Non-pigmented ciliary epithelial cell (primary cell): ENCODE data around the gene PTX4.
"Not testable (repeated sequence)": the region's sequence is repeated elsewhere in the genome, so short reads cannot be mapped to it uniquely, and the experiment has no call there.

Experiments
- DNase-seq: peaks from one replicate; pipeline ENCODE4 v3.0.0-alpha.2; 2010; ENCODE audit warnings: low read depth

PTX4 gene

DNA sequence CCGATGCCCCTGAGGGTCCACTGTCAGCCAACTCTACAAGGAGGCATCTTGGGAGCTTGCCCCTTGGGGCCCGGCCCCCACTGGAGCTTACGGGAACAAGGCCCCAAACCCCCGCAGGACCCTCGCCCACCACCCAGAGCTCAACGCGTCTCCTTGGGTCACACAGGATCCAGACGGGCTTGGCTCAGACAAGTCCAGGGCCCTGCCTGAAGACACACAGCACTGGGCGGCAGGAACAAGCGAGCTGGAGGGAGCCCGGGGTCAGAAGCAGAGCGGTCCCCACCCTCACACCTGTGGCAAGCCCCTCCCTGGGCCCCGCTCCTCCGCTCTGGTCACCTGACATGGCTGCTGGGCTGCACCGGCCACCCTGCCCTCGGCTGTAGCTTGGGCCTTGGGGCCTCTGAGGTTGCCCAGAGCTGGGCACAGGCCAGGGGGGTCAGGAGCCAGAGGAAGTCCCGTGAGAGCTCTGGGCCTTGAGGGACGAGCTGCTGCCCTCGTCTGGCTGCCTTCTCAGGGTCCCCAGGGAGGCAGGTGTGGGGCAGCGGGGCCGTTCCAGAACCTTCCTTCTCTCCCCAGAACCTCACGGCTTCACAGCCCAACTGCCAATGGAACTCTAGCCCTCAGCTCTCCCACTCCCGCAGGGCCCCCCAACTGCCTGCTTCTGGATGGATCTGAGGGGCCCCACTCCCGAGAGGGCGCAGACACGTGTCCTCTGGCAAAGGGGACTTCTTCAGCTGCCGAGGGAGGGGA lies 44.6 kb downstream of the PTX4 start, which contains the start of gene CCDC154:
Gene CCDC154, minus strand, starts transcription at position 577 of the 750 bp plus-strand sequence. Its CDS starts 234 bp downstream, at position 343.
- no peak for DNase-seq

DNA sequence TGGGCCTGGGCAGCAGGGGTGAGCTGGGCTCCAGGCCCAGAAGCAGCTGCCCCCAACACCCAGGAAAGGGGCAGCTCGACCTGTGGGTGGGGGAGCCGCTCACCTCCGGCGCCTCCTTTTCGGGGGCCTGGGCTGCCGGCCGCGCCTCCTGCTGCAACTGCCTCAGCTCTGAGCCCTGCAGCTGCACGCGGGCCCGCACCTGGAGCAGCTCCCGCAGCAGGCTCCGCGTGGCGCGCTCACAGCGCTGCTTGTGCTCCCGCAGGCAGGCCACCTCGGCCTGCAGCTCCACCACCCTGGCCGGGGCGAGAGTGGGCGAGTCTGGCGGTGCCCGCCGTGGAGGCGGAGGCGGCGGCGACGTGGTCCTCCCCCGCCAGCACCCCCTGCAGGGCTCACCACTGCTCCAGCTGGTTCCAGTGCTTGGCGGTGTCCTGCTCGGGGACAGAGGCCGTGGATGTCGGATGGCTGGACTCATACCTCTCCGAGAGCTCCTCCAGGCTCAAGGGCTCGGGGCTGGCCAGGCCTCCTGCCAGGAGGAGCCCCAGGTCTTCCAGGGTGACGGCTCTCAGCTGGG lies 45.3 kb downstream of the PTX4 start:
- no peak for DNase-seq

DNA sequence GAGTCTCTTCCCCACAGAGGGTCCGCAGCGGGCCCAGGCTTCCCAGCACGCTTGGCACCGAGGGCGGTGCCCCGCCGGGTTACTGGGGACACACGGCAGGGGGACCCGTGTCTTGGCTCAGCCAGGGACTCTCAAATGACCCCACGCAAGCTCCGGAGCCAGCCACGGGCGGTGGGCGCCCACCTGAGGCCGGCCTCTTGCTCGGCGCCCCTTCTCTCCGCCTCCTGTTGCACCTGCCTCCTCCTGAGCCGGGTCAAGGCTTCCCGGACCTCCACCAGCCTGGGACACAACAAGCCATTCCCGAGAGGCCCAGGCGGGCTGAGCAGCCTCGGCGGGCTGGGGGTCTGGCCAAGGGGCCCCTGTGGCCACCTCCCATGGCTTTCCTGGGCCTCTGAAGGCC lies 46.0 kb downstream of the PTX4 start:
- no peak for DNase-seq

GRCh38 chr16:1441391-1441829 lies 47.3 kb downstream of the PTX4 start:
- DNase-seq, result no peak

DNA sequence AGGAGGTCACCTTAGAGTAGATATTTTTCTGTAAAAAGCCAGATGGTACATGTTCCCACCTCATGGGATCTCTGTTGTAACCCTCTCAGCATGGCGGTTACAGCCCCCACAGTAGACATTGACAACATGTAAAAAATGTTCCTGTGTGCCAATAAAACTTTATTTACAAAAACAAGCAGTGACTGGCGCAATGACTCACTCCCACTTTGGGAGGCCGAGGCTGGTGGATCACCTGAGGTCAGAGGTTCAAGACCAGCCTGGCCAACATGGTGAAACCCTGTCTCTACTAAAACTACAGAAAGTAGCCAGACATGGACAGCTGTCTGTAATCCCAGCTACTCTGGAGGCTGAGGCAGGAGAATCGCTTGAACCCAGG lies 49.1 kb downstream of the PTX4 start:
- not testable (repeated sequence) for DNase-seq

DNA sequence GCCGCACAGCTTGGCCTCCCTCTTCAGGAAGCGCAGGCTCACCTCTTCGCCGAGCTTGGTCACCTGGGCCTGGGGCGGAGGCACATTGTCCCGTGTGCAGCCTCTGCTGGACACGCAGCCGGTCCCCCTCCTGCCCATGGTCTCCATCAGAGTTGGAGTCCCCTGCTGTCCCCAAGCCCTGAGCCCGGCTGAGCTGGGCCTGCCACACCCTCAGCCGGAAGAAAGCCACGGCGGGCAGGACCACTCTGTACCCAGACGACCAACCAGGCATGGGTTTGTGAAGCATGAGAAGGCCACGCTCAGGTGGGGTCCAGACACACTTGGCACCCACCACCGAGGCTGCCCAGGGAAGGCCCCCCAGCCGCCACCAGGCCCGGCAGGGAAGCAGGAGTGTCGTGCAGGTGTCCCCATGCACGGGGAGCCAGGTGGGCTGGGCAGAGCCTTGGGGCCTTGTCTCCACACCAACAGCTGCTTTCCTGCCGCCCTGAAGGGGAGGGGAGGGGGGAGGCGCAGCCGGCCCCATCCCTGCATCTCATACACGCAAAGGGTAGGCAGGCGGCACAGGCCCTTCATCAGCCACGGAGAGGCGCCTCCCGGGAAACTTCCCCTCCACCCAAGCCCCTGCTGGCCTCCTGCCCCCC lies 49.6 kb downstream of the PTX4 start:
- DNase-seq, result no peak

DNA sequence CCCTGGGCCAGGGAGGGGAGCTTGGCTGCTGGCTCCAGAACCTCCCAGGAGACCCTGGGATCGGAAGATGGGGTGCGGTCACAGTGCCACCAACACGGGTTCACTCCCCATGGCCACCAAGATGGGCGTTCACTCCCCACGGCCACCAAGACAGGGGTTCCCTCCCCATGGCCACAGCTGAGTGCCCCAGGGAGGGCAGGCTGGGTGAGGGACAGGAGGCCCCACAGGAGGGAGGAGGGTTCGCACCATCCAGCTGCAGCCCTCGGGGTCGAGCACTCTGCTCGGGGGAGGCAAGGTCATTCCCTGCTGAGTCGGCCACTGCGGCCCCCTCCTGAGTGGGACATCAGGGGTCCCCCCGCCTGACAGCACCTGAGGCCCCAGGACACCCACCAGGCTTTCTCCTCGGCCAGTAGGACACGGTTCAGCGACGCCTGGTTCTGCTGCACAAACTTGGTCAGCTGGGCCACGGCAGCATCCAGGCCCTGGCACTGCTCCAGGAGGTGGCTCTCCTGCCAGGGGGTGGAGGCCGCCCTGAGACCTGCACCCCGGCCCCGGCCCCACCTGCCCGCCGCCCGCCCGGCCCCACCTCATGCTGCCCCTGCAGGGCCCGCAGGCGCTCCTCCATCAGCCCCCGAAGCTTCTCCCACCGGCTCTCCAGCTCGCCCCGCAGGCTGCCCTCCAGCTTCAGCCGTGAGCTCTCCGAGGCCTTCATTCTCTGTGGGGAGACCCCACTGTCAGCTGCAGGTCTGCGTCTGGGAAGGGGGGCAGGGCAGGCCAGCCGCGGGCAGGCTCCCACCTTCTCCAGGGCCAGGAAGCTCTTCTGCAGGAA lies 50.3 kb downstream of the PTX4 start:
- no peak for DNase-seq

- DNase-seq, result no peak
Observed at GRCh38 chr16:1437606-1438005, 51.1 kb downstream of the PTX4 start.

GRCh38 chr16:1436731-1437355 lies 51.9 kb downstream of the PTX4 start:
- DNase-seq, result no peak

DNA sequence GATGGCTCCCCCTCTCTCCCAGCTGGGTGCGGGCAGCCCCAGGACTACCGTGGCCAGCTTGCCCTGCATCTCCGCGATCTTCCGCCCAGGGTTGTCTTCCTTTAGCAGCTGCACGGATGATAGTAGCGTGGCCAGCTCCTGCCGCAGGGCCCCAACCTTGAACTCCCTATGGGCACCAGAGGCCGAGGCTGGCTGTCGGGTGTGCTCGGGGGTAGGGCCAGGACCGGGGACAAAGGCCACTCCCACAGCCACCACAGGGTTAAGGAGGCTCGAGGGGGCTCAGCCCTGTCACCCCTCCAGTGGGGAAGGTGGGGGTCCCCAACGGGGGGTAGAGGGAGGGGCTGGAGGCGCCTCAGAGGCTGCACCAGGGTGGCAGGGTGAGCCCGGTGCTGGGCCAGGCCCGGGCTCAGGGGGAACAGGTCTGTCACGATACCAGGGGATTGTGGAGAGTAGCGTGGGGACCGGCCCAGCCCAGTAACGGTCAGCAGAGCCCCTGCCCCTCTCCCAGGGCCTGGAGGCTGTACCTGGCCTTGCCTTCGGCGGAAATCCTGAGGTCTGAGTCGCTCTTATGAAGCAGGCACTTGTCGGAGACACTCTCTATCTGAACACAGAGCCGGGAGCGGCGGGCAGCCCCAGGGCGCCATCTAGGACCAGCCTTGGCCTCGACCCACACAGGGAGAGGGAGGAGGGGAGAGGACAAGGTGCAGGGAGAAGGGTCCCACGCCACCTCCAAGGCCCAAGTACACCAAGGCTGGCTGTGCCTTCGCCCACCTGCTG lies 52.6 kb downstream of the PTX4 start:
- no peak for DNase-seq
